Keratinocyte (primary cell): ENCODE data around the gene TRAF2. TPM values are rescaled to one million over a fixed set of nuclear protein-coding genes. Genes with fewer than 3 reads are reported as not detected.

Experiments used
- DNase-seq: peaks from one replicate; pipeline ENCODE4 v3.0.0-alpha.2; 2011; ENCODE audit warnings: low read depth, missing footprints, low spot score
- FAIRE-seq: peaks from 2 replicates; lab custom pipeline; 2011; peaks lifted over from hg19 to GRCh38; lab: Jason Lieb, UNC
- H2AFZ ChIP-seq: 2 replicates; pipeline ENCODE4 v1.6.0; 2012; ENCODE audit warnings: low read length, control low read depth, inconsistent platforms; ENCODE audit not compliant: control insufficient read depth
- H3K27ac ChIP-seq: 2 replicates; pipeline ENCODE4 v1.5.1; 2011; ENCODE audit warnings: low read length; ENCODE audit not compliant: control insufficient read depth, insufficient read depth
- H3K27me3 ChIP-seq: 3 replicates; pipeline ENCODE4 v1.6.0; 2011; ENCODE audit warnings: low read length; ENCODE audit not compliant: control insufficient read depth, insufficient read depth; ENCODE audit errors: extremely low read depth
- H3K36me3 ChIP-seq, 2 experiments: 2 replicates in 1 of 2; 3 replicates in 1 of 2; pipeline ENCODE4 v1.5.1; 2011; ENCODE audit warnings: low read length in 2 of 2, mild to moderate bottlenecking in 1 of 2; ENCODE audit not compliant: control insufficient read depth in 2 of 2, insufficient read depth in 2 of 2; ENCODE audit errors: extremely low read depth in 1 of 2
- H3K4me1 ChIP-seq: 3 replicates; pipeline ENCODE4 v1.5.1; 2011; ENCODE audit warnings: low read length; ENCODE audit not compliant: control insufficient read depth, insufficient read depth; ENCODE audit errors: extremely low read depth
- H3K4me2 ChIP-seq: 3 replicates; pipeline ENCODE4 v1.6.0; 2011; ENCODE audit warnings: low read depth, low read length; ENCODE audit not compliant: control insufficient read depth, insufficient read depth; ENCODE audit errors: extremely low read depth
- H3K4me3 ChIP-seq, 3 experiments: fragments of 200-600 bp in 1 of 3; sonication (generic) in 1 of 3; 2 replicates in 2 of 3; 3 replicates in 1 of 3; pipeline ENCODE4 v1.5.1; 2011 to 2016; ENCODE audit warnings: low read length in 3 of 3, mild to moderate bottlenecking in 3 of 3, control low read depth in 2 of 3, inconsistent platforms in 1 of 3, low read depth in 1 of 3, mixed read lengths in 1 of 3, mixed run types in 1 of 3, moderate library complexity in 1 of 3; ENCODE audit not compliant: control insufficient read depth in 2 of 3, insufficient read depth in 2 of 3; ENCODE audit errors: extremely low read depth in 1 of 3
- H3K79me2 ChIP-seq: 2 replicates; pipeline ENCODE4 v1.6.0; 2012; ENCODE audit warnings: low read length; ENCODE audit not compliant: control insufficient read depth, insufficient read depth
- H3K9ac ChIP-seq: 3 replicates; pipeline ENCODE4 v1.6.0; 2011; ENCODE audit warnings: low read length; ENCODE audit not compliant: control insufficient read depth, insufficient read depth; ENCODE audit errors: extremely low read depth
- H3K9me1 ChIP-seq: 3 replicates; pipeline ENCODE4 v1.6.0; 2011; ENCODE audit warnings: low read length; ENCODE audit not compliant: control insufficient read depth, insufficient read depth; ENCODE audit errors: extremely low read depth
- H3K9me3 ChIP-seq: 2 replicates; pipeline ENCODE4 v1.5.1; 2012; ENCODE audit warnings: low read depth, low read length; ENCODE audit not compliant: control insufficient read depth
- H4K20me1 ChIP-seq: 3 replicates; pipeline ENCODE4 v1.6.0; 2011; ENCODE audit warnings: low read length; ENCODE audit not compliant: control insufficient read depth, insufficient read depth; ENCODE audit errors: extremely low read depth
- CTCF ChIP-seq, 3 experiments: IDR thresholded peaks in 1 of 3; conservative IDR thresholded peaks in 1 of 3; optimal IDR thresholded peaks in 1 of 3; 2 replicates in 2 of 3; 3 replicates in 1 of 3; pipeline versions ENCODE3 to v1.5.1; 2011; ENCODE audit warnings: low read length in 3 of 3, mild to moderate bottlenecking in 3 of 3, moderate library complexity in 2 of 3, control low read depth in 1 of 3, inconsistent platforms in 1 of 3; ENCODE audit not compliant: insufficient read depth in 2 of 3; ENCODE audit errors: extremely low read depth in 1 of 3
- EZH2 ChIP-seq: IDR thresholded peaks from one replicate; pipeline ENCODE4 v1.6.1; 2012; ENCODE audit warnings: inconsistent platforms, mild to moderate bottlenecking, low read length, moderate library complexity
- dilution Hi-C: fragments of 300-500 bp; cut with MboI; formaldehyde crosslinking; loops from one replicate; pipeline ENCODE4 v1.7.0; 2020; ENCODE audit warnings: low sequenced_read_pairs; ENCODE audit not compliant: extremely low pct_ligation_motif_present
- polyA plus RNA-seq, 5 experiments: library from polyadenylated mRNA; depleted of rRNA in 3 of 5; stranded (reverse) in 3 of 5; stranded (forward) in 1 of 5; unstranded in 1 of 5; fragments of >200 nt; gene quantifications; 1 replicate in 1 of 5; 2 replicates in 3 of 5; 3 replicates in 1 of 5; pipeline versions ENCODE4 v1.2.1 to v1.2.3, GENCODE V29; 2011 to 2012; ENCODE audit warnings: missing spikeins in 2 of 5, low read depth in 1 of 5, low replicate concordance in 1 of 5

TRAF2 gene
- polyA plus RNA-seq, 1 donor (not counting 4 experiments of a cell fraction or from before 2014, with no cell fraction given): 9.9 TPM

GRCh38 chr9:136935651-136936050 lies 49.3 kb downstream of the TRAF2 start:
- no peaks in the 10 kb centered on the region for H3K9me3 ChIP-seq
- no peaks in the 10 kb centered on the region for H3K9me1 ChIP-seq
- H3K4me2 ChIP-seq: no peak overlapping the region
- dilution Hi-C loops: loop anchor here (25.0 kb wide), 1 partner anchor 123 kb away; the partner anchor contains the start of gene RABL6
- H3K4me1 ChIP-seq: no peaks in the 10 kb centered on the region
- no peaks in the 10 kb centered on the region for H4K20me1 ChIP-seq
- H3K27me3 ChIP-seq: no peaks in the 10 kb centered on the region
- TF ChIP-seq EZH2: no peak
- TF ChIP-seq CTCF (optimal IDR thresholded peaks at IDR 0.05 in 1 of 3, IDR thresholded peaks at IDR 0.05 in 1 of 3, conservative IDR thresholded peaks at IDR 0.05 in 1 of 3; ENCODE audit: extremely low read depth in 1 of 3, insufficient read depth in 2 of 3, low read length in 3 of 3): no peak
- peaks cover 9 to 14% of the 10 kb centered on the region in 2 experiments for H3K36me3 ChIP-seq
- no peak overlapping the region for H3K9ac ChIP-seq
- H3K27ac ChIP-seq: no peak overlapping the region
- FAIRE-seq (no peak), DNase-seq (no peak)
- no peak overlapping the region for H2AFZ ChIP-seq
- no peak overlapping the region for H3K4me3 ChIP-seq
- no peaks in the 10 kb centered on the region for H3K79me2 ChIP-seq

- no peak overlapping the region for H3K4me3 ChIP-seq
- no peak overlapping the region for H3K9ac ChIP-seq
- no peak overlapping the region for H3K4me2 ChIP-seq
- peaks cover 6% of the 10 kb centered on the region for H3K79me2 ChIP-seq
- TF ChIP-seq EZH2 (no peak), CTCF (optimal IDR thresholded peaks at IDR 0.05 in 1 of 3, IDR thresholded peaks at IDR 0.05 in 1 of 3, conservative IDR thresholded peaks at IDR 0.05 in 1 of 3; ENCODE audit: extremely low read depth in 1 of 3, insufficient read depth in 2 of 3, low read length in 3 of 3) (no peak)
- no peaks in the 10 kb centered on the region for H3K9me1 ChIP-seq
- dilution Hi-C loops: loop anchor here (25.0 kb wide), 1 partner anchor 124 kb away; the partner anchor contains the start of gene RABL6
- H3K27ac ChIP-seq: no peak overlapping the region
- FAIRE-seq: peak; percentile 17
- no peaks in the 10 kb centered on the region for H3K27me3 ChIP-seq
- H3K36me3 ChIP-seq: peaks cover 15 to 24% of the 10 kb centered on the region in 2 experiments
- H3K4me1 ChIP-seq: no peaks in the 10 kb centered on the region
- H4K20me1 ChIP-seq: no peaks in the 10 kb centered on the region
- H3K9me3 ChIP-seq: no peaks in the 10 kb centered on the region
- H2AFZ ChIP-seq: no peak overlapping the region
- no peak for DNase-seq
Observed at GRCh38 chr9:136936645-136937170, 50.4 kb downstream of the TRAF2 start.
